K562 (cell line): Measurements from ENCODE around the gene MBIP.

Experiments
- POLR2A ChIP-seq: fragments of 450-650 bp; conservative IDR thresholded peaks from 2 replicates; pipeline ENCODE4 v1.6.1; 2016
- TF ChIP-seq, protein P1 (sequence below): fragments of 450-650 bp; IDR thresholded peaks from 2 replicates; pipeline ENCODE4 v1.6.1; 2016; ENCODE audit warnings: missing biosample characterization, missing genetic modification characterization
- TF ChIP-seq, protein P2 (sequence below), 3 experiments: IDR thresholded peaks in 2 of 3; conservative IDR thresholded peaks in 1 of 3; 2 replicates each; pipeline ENCODE4 v1.5.1; 2011 to 2012; ENCODE audit warnings: low read length in 3 of 3, mild to moderate bottlenecking in 3 of 3, control low read depth in 2 of 3, improper control_type of control experiment in 1 of 3, inconsistent platforms in 1 of 3, low read depth in 1 of 3, mixed read lengths in 1 of 3, moderate library complexity in 1 of 3; ENCODE audit not compliant: insufficient read depth in 2 of 3
- TF ChIP-seq, protein P3 (sequence below), 2 experiments: fragments of 450-650 bp in 1 of 2; sonication (generic) in 1 of 2; formaldehyde crosslinking in 1 of 2; IDR thresholded peaks in 1 of 2; conservative IDR thresholded peaks in 1 of 2; 2 replicates each; pipeline versions ENCODE4 v1.6.1 to v1.8.1; 2016 to 2023; ENCODE audit warnings: mild to moderate bottlenecking in 2 of 2, moderate library complexity in 2 of 2, inconsistent platforms in 1 of 2, missing genetic modification reagents in 1 of 2
- TF ChIP-seq, protein P4 (sequence below): fragments of 450-650 bp; IDR thresholded peaks from 2 replicates; pipeline ENCODE4 v1.6.1; 2018; ENCODE audit not compliant: partially characterized antibody
- TF ChIP-seq, protein P5 (sequence below): sonication (generic); formaldehyde crosslinking; IDR thresholded peaks from 2 replicates; pipeline ENCODE4 v1.8.0; 2022; ENCODE audit warnings: mild to moderate bottlenecking, missing genetic modification reagents

DNA sequence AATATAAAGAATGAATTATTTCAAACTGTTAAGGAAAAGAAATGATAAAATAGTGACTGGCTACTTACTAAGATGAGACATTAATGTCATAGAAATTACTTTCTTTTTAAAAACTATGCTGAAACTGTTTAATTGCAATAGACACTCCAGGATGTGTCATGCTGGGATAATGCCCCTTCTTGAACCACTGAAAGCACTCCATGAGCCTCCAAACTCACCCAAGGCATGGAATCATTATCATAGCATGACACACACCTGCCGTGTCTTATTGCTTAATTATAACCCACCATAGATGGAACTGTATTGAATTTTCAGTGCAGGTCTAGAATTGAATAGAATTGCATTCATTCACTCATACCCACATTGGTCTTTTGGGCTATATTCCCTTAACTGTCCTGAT is 4.3 kb downstream of the MBIP start:
- TF ChIP-seq, protein P1, sequence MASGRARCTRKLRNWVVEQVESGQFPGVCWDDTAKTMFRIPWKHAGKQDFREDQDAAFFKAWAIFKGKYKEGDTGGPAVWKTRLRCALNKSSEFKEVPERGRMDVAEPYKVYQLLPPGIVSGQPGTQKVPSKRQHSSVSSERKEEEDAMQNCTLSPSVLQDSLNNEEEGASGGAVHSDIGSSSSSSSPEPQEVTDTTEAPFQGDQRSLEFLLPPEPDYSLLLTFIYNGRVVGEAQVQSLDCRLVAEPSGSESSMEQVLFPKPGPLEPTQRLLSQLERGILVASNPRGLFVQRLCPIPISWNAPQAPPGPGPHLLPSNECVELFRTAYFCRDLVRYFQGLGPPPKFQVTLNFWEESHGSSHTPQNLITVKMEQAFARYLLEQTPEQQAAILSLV (tag): no peak
- TF ChIP-seq, protein P2, sequence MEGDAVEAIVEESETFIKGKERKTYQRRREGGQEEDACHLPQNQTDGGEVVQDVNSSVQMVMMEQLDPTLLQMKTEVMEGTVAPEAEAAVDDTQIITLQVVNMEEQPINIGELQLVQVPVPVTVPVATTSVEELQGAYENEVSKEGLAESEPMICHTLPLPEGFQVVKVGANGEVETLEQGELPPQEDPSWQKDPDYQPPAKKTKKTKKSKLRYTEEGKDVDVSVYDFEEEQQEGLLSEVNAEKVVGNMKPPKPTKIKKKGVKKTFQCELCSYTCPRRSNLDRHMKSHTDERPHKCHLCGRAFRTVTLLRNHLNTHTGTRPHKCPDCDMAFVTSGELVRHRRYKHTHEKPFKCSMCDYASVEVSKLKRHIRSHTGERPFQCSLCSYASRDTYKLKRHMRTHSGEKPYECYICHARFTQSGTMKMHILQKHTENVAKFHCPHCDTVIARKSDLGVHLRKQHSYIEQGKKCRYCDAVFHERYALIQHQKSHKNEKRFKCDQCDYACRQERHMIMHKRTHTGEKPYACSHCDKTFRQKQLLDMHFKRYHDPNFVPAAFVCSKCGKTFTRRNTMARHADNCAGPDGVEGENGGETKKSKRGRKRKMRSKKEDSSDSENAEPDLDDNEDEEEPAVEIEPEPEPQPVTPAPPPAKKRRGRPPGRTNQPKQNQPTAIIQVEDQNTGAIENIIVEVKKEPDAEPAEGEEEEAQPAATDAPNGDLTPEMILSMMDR (IDR thresholded peaks at IDR 0.05 in 2 of 3, conservative IDR thresholded peaks at IDR 0.05 in 1 of 3; ENCODE audit: insufficient read depth in 2 of 3, low read depth in 1 of 3, low read length in 3 of 3): no peak
- TF ChIP-seq, protein P3, sequence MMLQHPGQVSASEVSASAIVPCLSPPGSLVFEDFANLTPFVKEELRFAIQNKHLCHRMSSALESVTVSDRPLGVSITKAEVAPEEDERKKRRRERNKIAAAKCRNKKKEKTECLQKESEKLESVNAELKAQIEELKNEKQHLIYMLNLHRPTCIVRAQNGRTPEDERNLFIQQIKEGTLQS (IDR thresholded peaks at IDR 0.05): no peak
- TF ChIP-seq, protein P3 (CRISPR knock-in tag; conservative IDR thresholded peaks at IDR 0.05): no peak
- TF ChIP-seq, protein P4, sequence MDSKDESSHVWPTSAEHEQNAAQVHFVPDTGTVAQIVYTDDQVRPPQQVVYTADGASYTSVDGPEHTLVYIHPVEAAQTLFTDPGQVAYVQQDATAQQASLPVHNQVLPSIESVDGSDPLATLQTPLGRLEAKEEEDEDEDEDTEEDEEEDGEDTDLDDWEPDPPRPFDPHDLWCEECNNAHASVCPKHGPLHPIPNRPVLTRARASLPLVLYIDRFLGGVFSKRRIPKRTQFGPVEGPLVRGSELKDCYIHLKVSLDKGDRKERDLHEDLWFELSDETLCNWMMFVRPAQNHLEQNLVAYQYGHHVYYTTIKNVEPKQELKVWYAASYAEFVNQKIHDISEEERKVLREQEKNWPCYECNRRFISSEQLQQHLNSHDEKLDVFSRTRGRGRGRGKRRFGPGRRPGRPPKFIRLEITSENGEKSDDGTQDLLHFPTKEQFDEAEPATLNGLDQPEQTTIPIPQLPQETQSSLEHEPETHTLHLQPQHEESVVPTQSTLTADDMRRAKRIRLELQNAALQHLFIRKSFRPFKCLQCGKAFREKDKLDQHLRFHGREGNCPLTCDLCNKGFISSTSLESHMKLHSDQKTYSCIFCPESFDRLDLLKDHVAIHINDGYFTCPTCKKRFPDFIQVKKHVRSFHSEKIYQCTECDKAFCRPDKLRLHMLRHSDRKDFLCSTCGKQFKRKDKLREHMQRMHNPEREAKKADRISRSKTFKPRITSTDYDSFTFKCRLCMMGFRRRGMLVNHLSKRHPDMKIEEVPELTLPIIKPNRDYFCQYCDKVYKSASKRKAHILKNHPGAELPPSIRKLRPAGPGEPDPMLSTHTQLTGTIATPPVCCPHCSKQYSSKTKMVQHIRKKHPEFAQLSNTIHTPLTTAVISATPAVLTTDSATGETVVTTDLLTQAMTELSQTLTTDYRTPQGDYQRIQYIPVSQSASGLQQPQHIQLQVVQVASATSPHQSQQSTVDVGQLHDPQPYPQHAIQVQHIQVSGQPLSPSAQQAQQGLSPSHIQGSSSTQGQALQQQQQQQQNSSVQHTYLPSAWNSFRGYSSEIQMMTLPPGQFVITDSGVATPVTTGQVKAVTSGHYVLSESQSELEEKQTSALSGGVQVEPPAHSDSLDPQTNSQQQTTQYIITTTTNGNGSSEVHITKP: no peak
- TF ChIP-seq POLR2A: no peak
- TF ChIP-seq, protein P5, sequence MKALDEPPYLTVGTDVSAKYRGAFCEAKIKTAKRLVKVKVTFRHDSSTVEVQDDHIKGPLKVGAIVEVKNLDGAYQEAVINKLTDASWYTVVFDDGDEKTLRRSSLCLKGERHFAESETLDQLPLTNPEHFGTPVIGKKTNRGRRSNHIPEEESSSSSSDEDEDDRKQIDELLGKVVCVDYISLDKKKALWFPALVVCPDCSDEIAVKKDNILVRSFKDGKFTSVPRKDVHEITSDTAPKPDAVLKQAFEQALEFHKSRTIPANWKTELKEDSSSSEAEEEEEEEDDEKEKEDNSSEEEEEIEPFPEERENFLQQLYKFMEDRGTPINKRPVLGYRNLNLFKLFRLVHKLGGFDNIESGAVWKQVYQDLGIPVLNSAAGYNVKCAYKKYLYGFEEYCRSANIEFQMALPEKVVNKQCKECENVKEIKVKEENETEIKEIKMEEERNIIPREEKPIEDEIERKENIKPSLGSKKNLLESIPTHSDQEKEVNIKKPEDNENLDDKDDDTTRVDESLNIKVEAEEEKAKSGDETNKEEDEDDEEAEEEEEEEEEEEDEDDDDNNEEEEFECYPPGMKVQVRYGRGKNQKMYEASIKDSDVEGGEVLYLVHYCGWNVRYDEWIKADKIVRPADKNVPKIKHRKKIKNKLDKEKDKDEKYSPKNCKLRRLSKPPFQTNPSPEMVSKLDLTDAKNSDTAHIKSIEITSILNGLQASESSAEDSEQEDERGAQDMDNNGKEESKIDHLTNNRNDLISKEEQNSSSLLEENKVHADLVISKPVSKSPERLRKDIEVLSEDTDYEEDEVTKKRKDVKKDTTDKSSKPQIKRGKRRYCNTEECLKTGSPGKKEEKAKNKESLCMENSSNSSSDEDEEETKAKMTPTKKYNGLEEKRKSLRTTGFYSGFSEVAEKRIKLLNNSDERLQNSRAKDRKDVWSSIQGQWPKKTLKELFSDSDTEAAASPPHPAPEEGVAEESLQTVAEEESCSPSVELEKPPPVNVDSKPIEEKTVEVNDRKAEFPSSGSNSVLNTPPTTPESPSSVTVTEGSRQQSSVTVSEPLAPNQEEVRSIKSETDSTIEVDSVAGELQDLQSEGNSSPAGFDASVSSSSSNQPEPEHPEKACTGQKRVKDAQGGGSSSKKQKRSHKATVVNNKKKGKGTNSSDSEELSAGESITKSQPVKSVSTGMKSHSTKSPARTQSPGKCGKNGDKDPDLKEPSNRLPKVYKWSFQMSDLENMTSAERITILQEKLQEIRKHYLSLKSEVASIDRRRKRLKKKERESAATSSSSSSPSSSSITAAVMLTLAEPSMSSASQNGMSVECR (CRISPR knock-in tag): no peak
